ENCODE data around the gene DHRS12. TPM values are rescaled to one million over a fixed set of nuclear protein-coding genes. Genes with fewer than 3 reads are reported as not detected.

Gene DHRS12
- total and polyA plus RNA-seq, 2 experiments from 2014 or later = 5.5 to 15.7 TPM

GRCh38 chr13:51821606-51822005 lies 17.6 kb upstream of the DHRS12 start:
- Histone ChIP-seq H3K4me1 (ENCODE audit: low read depth) (peaks cover 10% of the 10 kb centered on the region), H3K27me3 (no peaks in the 10 kb centered on the region), H3K27ac (no peak overlapping the region), H3K4me3 (no peak overlapping the region), H3K9me3 (ENCODE audit: low read depth) (no peaks in the 10 kb centered on the region), H3K36me3 (no peaks in the 10 kb centered on the region)
- no peak for DNase-seq (ENCODE audit: low read depth in 1 of 2, low spot score in 1 of 2)
- no peak for TF ChIP-seq CTCF (IDR thresholded peaks at IDR 0.05; ENCODE audit: low read depth, low read length)

DNA sequence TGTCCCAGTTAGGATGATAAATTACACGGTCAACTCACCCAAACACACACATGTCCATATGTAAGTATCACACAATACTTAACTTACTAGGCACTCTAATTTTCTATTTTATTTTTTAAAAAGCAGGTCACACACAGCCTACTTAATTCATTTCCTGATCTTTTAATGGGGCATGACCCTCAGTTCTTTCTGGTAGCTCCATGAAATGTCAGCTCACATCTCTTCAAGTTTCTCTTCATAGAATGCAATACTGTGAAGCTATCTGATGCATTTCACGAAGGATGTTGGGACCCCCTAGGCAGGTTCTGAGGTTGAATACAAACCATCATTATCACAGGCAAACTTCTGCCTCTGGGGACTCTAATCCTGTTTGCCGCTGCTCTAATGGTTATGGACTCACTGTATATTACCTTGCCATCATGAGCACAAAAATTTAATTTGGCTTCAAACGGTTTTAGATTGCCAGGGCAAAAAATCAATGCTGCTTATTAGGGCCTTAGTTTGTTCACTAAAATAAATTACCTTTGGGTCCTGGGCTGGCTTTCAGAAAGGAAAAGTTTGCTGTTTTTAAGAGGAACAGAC lies 16.1 kb upstream of the DHRS12 start:
- H3K9me3 ChIP-seq (ENCODE audit: low read depth) = no peaks in the 10 kb centered on the region
- no peak overlapping the region for H3K27ac ChIP-seq
- no peaks in the 10 kb centered on the region for H3K27me3 ChIP-seq
- TF ChIP-seq CTCF (IDR thresholded peaks at IDR 0.05; ENCODE audit: low read depth, low read length) = no peak
- peaks cover 8% of the 10 kb centered on the region for H3K4me1 ChIP-seq (ENCODE audit: low read depth)
- H3K4me3 ChIP-seq = no peak overlapping the region
- no peaks in the 10 kb centered on the region for H3K36me3 ChIP-seq
- DNase-seq (ENCODE audit: low read depth in 1 of 2, low spot score in 1 of 2) = no peak

DNA sequence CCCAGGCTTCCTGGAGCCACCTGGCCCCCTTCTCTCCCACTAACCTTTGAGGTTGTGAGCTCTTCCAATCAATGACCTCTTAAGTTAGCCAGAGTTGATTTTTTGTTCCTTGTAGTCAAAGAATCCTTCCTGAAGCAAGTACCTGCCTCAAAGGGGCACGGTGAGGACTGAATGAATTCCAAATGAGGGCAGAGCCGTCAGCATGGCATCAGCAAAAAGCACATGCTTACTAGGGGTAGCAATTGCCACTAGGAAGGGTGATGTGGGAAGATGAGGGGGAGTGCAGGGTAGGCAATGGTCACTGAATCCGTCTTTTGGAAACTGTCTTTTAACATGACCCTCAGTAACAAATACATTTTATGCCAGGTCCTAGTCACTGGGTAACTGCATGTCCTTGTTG lies 15.6 kb upstream of the DHRS12 start:
- no peaks in the 10 kb centered on the region for H3K36me3 ChIP-seq
- TF ChIP-seq CTCF (IDR thresholded peaks at IDR 0.05; ENCODE audit: low read depth, low read length) = no peak
- peaks cover 4% of the 10 kb centered on the region for H3K4me1 ChIP-seq (ENCODE audit: low read depth)
- H3K27me3 ChIP-seq = no peaks in the 10 kb centered on the region
- H3K4me3 ChIP-seq = no peak overlapping the region
- H3K27ac ChIP-seq = no peak overlapping the region
- H3K9me3 ChIP-seq (ENCODE audit: low read depth) = no peaks in the 10 kb centered on the region
- no peak for DNase-seq (ENCODE audit: low read depth in 1 of 2, low spot score in 1 of 2)

DNA sequence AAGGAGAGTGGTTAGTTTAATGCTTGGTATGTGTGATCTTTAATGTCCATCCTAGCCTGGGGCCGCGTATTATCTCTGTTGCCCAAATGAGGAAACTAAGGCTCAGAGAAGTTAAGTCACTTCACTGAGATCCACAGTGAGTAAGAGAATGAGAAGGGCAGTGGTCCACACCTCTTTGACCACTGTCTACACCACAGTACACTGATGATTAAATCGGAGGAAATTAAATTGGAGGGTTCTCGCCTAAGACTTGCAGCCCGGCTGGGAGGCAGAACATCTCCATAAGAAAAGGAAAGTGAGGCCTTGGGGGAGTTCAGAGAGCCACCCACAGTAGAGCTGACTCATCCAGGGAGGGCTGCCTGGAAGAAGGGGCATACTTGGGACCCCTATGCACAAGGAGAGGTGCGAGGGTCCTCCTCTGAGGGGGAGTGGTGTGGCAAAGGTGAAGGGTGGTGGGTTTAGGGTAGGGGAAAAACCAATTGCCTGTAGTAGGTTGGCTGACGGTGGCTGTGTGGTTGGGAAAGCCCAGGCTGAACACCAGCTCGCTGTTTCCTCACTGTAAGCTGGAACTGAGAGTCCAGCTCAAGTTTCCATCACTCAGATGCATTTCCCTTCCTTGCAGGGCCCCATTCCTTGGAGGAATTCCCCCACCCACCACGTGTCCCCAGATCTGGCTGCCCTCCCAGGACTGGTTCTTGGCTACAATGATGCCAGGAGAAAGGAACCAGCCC lies 15.0 kb upstream of the DHRS12 start:
- no peaks in the 10 kb centered on the region for H3K36me3 ChIP-seq
- H3K27me3 ChIP-seq = no peaks in the 10 kb centered on the region
- no peak for TF ChIP-seq CTCF (IDR thresholded peaks at IDR 0.05; ENCODE audit: low read depth, low read length)
- H3K27ac ChIP-seq = no peak overlapping the region
- no peaks in the 10 kb centered on the region for H3K9me3 ChIP-seq (ENCODE audit: low read depth)
- DNase-seq (ENCODE audit: low read depth in 1 of 2, low spot score in 1 of 2) = peak in 1 of 2 donors; percentile 62
- no peak overlapping the region for H3K4me3 ChIP-seq
- peaks cover 4% of the 10 kb centered on the region for H3K4me1 ChIP-seq (ENCODE audit: low read depth)

GRCh38 chr13:51818276-51818675 lies 14.3 kb upstream of the DHRS12 start:
- H3K27ac ChIP-seq = no peak overlapping the region
- no peaks in the 10 kb centered on the region for H3K36me3 ChIP-seq
- no peak for TF ChIP-seq CTCF (IDR thresholded peaks at IDR 0.05; ENCODE audit: low read depth, low read length)
- no peak overlapping the region for H3K4me3 ChIP-seq
- no peak for DNase-seq (ENCODE audit: low read depth in 1 of 2, low spot score in 1 of 2)
- H3K9me3 ChIP-seq (ENCODE audit: low read depth) = no peaks in the 10 kb centered on the region
- H3K27me3 ChIP-seq = no peaks in the 10 kb centered on the region
- peaks cover 4% of the 10 kb centered on the region for H3K4me1 ChIP-seq (ENCODE audit: low read depth)
